Measurements from ENCODE around the gene DOCK9.

The DOCK9 gene

DNA sequence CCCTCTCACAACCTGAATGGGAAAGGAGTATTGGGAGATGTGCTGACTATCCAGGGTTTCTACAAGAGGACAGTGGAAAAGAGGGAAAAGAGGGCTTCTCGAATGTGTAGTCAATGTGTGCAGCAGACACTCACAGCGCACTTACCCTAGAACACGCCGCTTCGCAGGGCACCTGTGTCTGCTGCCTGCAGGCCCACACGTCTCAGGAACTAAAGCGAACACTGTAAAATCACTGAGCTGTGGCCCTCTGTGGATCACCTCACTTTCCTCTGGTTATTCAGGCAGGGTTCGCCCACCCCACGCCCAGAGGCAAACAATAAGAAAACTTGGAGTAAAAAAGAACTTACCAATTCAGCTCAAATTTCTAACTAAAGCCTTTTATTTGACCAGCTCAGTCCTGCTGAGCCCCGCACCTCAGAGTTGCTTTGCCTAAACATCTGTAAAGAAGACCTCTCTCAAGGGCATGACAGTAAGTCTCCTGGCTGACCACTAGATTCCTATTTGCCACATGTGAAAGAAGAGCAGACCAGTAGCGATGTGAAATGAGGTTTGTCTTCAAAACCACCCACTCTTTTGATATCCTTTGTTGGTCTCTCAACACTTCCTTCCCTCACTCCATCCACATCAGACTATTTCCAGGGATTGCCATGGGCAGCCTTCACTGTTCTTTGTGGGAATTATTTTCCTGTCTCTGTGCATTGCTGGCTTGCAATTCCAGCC lies 19.3 kb upstream of the DOCK9 start:
- no peak for DNase-seq

- DNase-seq: peak; percentile 4
These were observed 18.2 kb upstream of the DOCK9 start for GRCh38 chr13:98996046-98996445.

DNA sequence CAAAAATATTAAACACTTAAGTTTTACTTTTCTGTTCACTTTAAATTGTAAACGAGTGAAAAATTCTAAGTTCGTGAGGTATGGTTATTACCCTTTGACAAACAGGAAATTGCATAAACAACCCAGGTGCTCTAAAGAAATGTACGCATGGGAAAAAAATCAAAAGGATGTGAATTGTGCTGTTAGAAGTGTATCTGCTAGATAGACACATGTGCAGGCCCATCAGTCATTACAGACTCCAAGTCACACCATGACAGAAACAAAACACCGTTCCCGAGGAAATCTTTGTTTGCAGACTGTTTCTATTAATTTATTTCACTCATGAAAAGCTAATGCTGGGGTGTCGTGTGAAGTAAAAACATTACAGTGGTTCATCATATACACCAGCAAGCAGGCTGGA lies 17.0 kb upstream of the DOCK9 start:
- DNase-seq: peak; percentile 1

DNA sequence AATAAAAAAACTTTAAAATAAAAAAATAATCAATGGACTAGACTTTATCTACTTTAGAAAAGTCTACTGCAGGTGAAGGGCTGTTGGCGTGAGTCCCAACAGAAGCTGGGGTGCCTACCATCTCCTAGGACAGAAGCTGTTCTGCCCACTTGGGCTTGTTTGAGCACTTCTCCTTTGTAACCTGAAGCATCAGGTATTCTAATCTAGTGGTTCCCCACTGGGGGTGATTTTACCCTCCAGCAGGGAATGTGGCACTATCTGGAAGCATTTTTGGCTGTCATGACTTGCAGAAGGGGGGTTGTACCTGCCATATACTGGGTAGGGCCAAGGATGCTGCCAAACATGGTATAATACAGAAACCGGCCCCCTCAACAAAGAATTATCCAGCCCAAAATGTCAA lies 16.2 kb upstream of the DOCK9 start:
- no peak for DNase-seq

- DNase-seq: no peak
These were observed 14.5 kb upstream of the DOCK9 start for GRCh38 chr13:98992355-98992754.

- no peak for DNase-seq
These were observed 12.8 kb upstream of the DOCK9 start for GRCh38 chr13:98990701-98991100.

- DNase-seq: no peak
These were observed 11.8 kb upstream of the DOCK9 start for GRCh38 chr13:98989469-98990235.

- no peak for DNase-seq
These were observed 10.9 kb upstream of the DOCK9 start for GRCh38 chr13:98988780-98989179.

DNA sequence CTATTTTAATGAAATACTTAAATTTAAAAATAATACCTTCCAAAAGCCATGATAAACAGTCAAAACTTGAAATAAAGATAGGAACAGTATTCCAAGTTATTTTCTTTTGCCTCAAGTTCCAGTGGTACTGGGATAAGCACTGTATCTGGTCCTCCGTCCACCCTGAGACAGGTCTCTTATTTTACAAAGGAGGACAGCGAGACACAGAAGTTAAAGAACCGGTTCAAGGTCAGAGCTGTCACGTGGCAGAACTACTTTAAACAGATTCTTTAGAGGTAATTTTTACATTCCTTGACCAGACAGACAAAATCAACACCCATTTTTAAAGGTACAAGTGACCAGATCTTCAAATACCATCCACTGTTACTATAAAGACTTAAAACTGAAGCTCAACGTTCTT lies 10.4 kb upstream of the DOCK9 start:
- DNase-seq: no peak

- DNase-seq: no peak
These were observed 9.4 kb upstream of the DOCK9 start for GRCh38 chr13:98987275-98987674.

DNA sequence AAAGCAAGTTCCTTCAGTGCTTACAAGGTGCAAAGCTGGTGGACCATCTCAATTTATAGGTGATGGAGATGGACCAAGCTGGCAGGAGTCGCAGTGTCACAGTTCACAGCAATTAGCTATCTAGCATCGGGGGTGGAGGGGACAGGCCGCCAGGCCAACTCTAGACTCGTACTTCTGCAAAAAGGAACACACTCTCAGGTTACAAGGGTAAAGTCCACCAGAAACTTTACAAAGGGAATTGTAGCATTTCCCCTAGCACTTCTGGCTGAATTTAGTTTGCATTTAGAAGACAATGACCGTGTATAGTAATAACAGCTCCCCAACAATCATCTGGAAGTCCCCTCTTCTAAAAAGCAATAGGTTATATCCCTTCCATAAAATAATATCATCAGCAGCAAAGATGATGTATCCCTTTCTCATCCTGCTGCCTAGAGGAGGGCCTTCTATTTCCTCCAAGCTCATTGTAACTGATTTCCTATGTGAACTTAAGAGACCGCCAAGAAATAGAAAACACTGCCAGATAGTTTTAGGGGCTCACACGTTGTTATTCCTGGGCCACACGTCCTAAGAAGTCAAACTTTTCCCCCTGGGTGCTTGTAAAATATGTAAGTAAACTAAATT lies 8.5 kb upstream of the DOCK9 start:
- no peak for DNase-seq

DNA sequence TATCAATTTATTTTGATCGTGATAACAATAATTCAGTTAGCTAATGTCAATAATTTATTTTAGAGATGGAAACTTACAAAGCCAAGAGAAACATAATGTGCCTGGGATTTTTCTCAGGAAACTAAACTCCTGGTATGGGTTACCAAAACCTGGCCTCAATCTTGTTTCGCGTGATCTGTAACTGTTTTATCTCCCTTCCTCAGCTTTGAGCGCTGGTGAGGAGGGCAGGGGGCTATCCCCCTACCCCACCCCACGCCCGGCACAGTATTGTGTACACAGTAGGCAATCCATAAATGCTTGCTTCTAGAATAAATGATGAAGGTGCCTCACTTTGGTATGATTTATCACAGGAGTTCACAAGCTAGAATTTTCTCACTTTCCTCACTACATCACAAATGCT lies 7.7 kb upstream of the DOCK9 start:
- DNase-seq: no peak

- DNase-seq: no peak
These were observed 7.1 kb upstream of the DOCK9 start for GRCh38 chr13:98984983-98985382.

GRCh38 chr13:98984118-98984517 lies 6.3 kb upstream of the DOCK9 start:
- peak; percentile 23 for DNase-seq

DNA sequence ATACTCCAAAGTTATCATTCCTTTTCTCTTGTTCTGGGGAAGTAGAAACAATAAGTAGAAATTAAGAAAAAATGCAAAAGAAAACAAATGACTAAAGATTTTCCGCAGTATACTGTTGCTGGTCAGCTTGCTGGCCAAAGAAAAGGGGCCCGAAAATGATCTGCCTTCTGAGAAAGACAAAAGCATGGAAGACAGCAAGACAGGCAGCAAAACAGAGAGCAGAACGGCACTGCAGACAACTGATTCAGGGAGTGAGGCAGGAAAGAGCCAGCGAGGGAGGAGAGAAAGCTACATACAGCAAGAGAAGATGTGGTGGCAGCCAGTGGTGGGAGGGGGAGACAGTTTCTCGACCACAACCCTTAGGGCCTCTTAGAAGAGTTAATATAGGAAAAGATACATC lies 5.3 kb upstream of the DOCK9 start:
- no peak for DNase-seq

GRCh38 chr13:98981369-98982080 lies 3.7 kb upstream of the DOCK9 start:
- DNase-seq: no peak

GRCh38 chr13:98979012-98979660 lies 1.3 kb upstream of the DOCK9 start:
- no peak for DNase-seq

DNA sequence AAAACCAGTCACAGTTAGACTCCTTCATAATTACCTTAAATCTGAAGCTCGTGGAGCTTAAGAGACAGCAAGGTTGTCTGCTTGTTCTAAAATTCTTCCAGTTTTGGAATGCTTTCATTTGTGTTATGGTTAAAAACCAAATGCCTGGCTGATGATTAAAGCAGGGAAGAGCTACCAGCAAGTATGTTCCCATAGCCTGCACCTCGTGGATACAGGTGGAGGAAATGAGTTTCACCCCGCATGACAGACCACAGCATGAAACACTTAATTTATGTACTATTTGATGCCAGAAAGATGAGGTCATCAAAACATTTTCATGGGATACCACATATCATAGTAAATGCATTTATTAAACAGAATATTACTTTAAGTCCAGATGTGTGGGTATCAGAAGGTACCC lies 416 bp upstream of the DOCK9 start:
- DNase-seq: no peak

GRCh38 chr13:98976941-98977340 lies 923 bp downstream of the DOCK9 start:
- no peak for DNase-seq

- no peak for DNase-seq
These were observed 1.5 kb downstream of the DOCK9 start for GRCh38 chr13:98976338-98976737.

DNA sequence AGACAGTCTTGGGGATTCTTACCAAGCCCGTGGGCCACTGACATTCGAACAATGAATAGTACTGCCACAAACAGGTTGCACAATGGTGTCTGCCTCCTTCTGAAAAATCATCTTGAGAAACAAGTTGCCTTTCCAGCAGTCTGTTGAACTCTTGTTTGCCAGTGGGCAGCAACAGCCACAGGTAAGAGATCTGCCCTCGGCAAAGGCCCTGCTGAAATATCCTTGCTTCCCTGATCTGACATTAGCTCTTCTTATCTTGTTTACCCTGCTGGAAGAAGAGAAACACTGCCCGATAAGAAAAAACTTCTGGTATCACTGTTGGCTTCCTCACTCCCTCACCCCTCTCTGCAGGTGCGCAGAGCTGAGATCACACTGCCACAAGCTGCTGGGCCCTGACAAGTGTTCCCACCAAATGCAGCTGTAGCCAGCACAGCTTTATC lies 2.0 kb downstream of the DOCK9 start:
- no peak for DNase-seq

DNA sequence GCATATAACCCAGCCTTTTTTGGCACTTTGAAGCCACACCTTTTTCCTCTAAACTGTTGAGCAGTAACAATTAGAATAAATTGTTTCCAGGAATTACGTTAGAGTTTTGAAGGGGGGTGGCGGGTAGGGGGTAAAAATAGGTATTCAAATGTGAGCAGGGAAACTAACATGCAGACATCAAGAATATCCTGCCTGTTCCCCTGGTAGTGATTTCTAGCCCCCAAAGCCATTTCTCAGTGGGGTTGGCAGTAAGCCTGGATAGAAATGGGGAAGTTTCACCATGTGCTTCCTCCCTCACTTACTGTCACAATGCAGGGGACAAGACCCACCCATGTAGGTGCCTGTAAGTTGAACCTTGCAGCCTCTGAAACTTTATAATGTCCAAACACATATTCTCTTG lies 3.8 kb downstream of the DOCK9 start:
- DNase-seq: no peak

DNA sequence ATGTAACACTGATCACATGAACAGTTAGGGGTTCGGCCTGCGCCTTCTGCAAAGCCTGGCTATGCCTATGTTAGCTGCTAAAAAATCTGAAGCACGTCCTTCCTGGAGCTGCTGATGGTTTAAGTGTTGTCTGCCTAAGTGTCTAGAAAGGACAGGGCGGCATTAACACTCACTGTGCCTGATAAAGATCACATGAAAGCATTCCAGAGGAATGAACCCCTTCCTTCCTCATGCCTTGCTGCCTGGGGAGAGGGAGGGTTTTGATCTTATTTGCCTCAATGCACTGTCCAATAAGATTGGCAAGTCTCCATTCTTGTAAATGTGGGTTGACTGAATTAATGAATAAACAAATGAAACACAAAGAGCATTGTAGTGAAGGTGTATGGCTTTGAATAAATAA lies 5.2 kb downstream of the DOCK9 start:
- no peak for DNase-seq
